ENCODE results near the gene ZNF765. TPM values are rescaled to one million over a fixed set of nuclear protein-coding genes. Genes with fewer than 3 reads are reported as not detected.
"Not testable (repeated sequence)": the region's sequence is repeated elsewhere in the genome, so short reads cannot be mapped to it uniquely, and the experiment has no call there.

The ZNF765 gene
- total and polyA plus RNA-seq, 9 of the 15 experiments (the other 6 are each of a cell fraction or from before 2014, with no cell fraction given), result 5.4 to 17.5 (median 9.6) TPM

DNA sequence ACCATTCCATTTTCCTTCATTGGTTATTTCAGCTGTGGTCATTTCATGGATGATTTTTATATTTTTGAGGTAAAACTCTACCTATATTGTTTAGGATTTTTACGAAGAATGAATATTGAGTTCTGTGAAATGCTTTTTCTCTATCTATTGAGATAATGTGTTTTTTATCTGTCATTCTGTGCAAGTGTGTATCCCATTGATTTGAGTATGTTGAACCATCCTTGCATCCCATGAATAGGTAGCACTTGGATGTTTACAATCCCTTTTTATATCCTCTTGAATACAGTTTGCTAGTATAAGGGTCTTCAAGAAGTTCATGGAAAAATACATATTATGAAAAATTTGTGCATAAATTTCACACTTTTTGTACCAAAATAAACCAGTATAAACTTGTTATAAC, 39.2 kb upstream of the ZNF765 start:
- TF ChIP-seq ZSCAN29 (IDR thresholded peaks at IDR 0.05) (no peak), ZNF324 (CRISPR knock-in tag; IDR thresholded peaks at IDR 0.05) (peak; percentile 94)
- Histone ChIP-seq H3K27me3 (ENCODE audit: control insufficient read depth in 2 of 2, insufficient read depth in 2 of 2, low read length in 2 of 2) (no peaks in the 10 kb centered on the region), H3K36me3 (ENCODE audit: control insufficient read depth, insufficient read depth, low read length) (peaks cover 16% of the 10 kb centered on the region), H4K20me1 (replicated peaks; ENCODE audit: control insufficient read depth, insufficient read depth, low read length) (no peaks in the 10 kb centered on the region), H3K4me1 (replicated peaks in 1 of 2; ENCODE audit: control insufficient read depth in 2 of 2, insufficient read depth in 2 of 2, low read length in 2 of 2) (no peaks in the 10 kb centered on the region), H3K9ac (ENCODE audit: insufficient read depth in 1 of 2, low read depth in 2 of 2, low read length in 2 of 2) (no peak overlapping the region), H3K27ac (ENCODE audit: extremely low read depth, low read depth, low read length) (no peak overlapping the region), H3K4me2 (ENCODE audit: insufficient read depth, low read length) (no peak overlapping the region), H3K9me1 (ENCODE audit: control insufficient read depth, insufficient read depth, low read length) (no peaks in the 10 kb centered on the region), H3K79me2 (ENCODE audit: control insufficient read depth, insufficient read depth, low read length) (no peaks in the 10 kb centered on the region), H3K9me3 (replicated peaks; ENCODE audit: control insufficient read depth, insufficient read depth, low read depth, low read length) (peaks cover 41% of the 10 kb centered on the region), H2AFZ (ENCODE audit: low read depth, low read length) (no peak overlapping the region), H3K4me3 (no peak overlapping the region)
- intact Hi-C loops (cut with micrococcal nuclease), result no loop called here
- FAIRE-seq (no peak), DNase-seq (ENCODE audit: extremely low read depth in 1 of 4, low spot score in 3 of 4) (no peak), ATAC-seq (no peak)
- no TSS peak for BruUV-seq (replicated peaks)
- POLR2A ChIA-PET, result no interaction called here
- CTCF ChIA-PET (ENCODE audit: low intra/inter-chr PET ratio), result no interaction called here
- in situ Hi-C loops (cut with MboI), result no loop called here
- WGBS (ENCODE audit: insufficient coverage, low coverage, missing lambda C conversion rate), result 64% methylated on average over 1 of the region's 1 CpG

DNA sequence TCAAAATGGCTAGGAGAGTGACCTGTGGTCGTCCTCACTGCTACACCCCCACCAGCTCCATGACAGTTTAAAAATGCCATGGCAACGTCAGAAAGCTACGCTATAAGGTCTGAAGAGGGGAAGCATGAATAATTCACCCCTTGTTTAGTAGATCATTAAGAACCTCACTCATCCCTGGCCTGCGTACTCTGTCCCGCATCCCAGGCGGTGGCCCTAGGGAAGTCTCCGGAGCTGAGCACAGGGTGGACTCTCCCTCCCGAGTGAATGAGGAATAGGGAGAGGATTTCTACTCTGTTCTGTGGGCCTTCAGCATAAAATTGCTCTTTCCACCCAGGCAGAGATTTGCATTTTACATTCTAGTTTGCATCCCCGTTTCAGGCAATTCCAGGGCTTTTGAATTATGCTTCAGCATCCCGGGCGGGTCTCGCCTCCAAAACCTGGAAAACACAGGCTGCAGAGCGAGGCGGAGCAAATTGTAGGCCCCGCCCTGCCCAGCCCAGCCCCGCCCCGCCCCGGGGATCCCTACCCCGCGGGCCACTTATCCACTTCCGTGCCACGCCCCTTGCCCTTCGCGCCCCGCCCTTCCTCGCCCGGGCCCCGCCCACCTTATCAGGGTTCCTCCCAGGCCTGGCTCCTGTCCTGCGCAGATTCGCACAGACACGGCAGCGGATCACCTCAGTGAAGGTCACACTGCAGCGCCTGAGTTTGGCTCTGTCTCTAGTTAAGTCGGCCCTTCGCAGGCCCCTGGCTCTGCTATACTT, 36.9 kb upstream of the ZNF765 start:
- no peaks in the 10 kb centered on the region for H3K27me3 ChIP-seq (ENCODE audit: control insufficient read depth in 2 of 2, insufficient read depth in 2 of 2, low read length in 2 of 2)
- H3K4me3 ChIP-seq, result no peak overlapping the region
- intact Hi-C loops (cut with micrococcal nuclease), result no loop called here
- no peaks in the 10 kb centered on the region for H3K4me1 ChIP-seq (replicated peaks in 1 of 2; ENCODE audit: control insufficient read depth in 2 of 2, insufficient read depth in 2 of 2, low read length in 2 of 2)
- H2AFZ ChIP-seq (ENCODE audit: low read depth, low read length), result no peak overlapping the region
- H3K9ac ChIP-seq (ENCODE audit: insufficient read depth in 1 of 2, low read depth in 2 of 2, low read length in 2 of 2), result no peak overlapping the region
- DNase-seq (ENCODE audit: extremely low read depth in 1 of 4, low spot score in 3 of 4) (peak; percentile 20 to 62 (median 60)), ATAC-seq (peak; percentile 70), FAIRE-seq (no peak)
- H3K27ac ChIP-seq (ENCODE audit: extremely low read depth, low read depth, low read length), result no peak overlapping the region
- H3K4me2 ChIP-seq (ENCODE audit: insufficient read depth, low read length), result no peak overlapping the region
- H3K79me2 ChIP-seq (ENCODE audit: control insufficient read depth, insufficient read depth, low read length), result no peaks in the 10 kb centered on the region
- H3K36me3 ChIP-seq (ENCODE audit: control insufficient read depth, insufficient read depth, low read length), result no peaks in the 10 kb centered on the region
- CTCF ChIA-PET (ENCODE audit: low intra/inter-chr PET ratio), result interaction anchor here (0.6 kb wide), 1 partner anchor 442 kb away, joined by 3 read pairs; no protein-coding TSS in a partner anchor
- no peaks in the 10 kb centered on the region for H4K20me1 ChIP-seq (replicated peaks; ENCODE audit: control insufficient read depth, insufficient read depth, low read length)
- peaks cover 20% of the 10 kb centered on the region for H3K9me3 ChIP-seq (replicated peaks; ENCODE audit: control insufficient read depth, insufficient read depth, low read depth, low read length)
- TF ChIP-seq SLC30A9 (CRISPR knock-in tag; IDR thresholded peaks at IDR 0.05), result no peak
- peak; percentile 35; the same call in 1 of the 2 replicates for TF ChIP-seq ZBTB33 (CRISPR knock-in tag; IDR thresholded peaks at IDR 0.05)
- WGBS (ENCODE audit: insufficient coverage, low coverage, missing lambda C conversion rate), result 63% methylated on average over 20 of the region's 35 CpGs
- in situ Hi-C loops (cut with MboI), result no loop called here
- POLR2A ChIA-PET, result interaction anchor here (0.8 kb wide), 1 partner anchor 813 kb away, joined by 3 read pairs; no protein-coding TSS in a partner anchor
- H3K9me1 ChIP-seq (ENCODE audit: control insufficient read depth, insufficient read depth, low read length), result no peaks in the 10 kb centered on the region
- BruUV-seq (replicated peaks), result no TSS peak

DNA sequence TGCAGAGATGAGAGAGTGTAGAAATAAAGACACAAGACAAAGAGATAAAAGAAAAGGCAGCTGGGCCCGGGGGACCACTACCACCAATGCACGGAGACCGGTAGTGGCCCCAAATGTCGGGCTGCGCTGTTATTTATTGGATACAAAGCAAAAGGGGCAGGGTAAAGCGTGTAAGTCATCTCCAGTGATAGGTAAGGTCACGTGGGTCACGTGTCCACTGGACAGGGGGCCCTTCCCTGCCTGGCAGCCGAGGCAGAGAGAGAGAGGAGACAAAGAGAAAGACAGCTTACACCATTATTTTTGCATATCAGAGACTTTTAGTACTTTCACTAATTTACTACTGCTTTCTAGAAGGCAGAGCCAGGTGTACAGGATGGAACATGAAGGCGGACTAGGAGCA, 34.9 kb upstream of the ZNF765 start:
- H3K9ac ChIP-seq (ENCODE audit: insufficient read depth in 1 of 2, low read depth in 2 of 2, low read length in 2 of 2); ATAC-seq; H3K27ac ChIP-seq (ENCODE audit: extremely low read depth, low read depth, low read length); BruUV-seq (replicated peaks); intact Hi-C loops (cut with micrococcal nuclease); H3K4me2 ChIP-seq (ENCODE audit: insufficient read depth, low read length); H3K27me3 ChIP-seq (ENCODE audit: control insufficient read depth in 2 of 2, insufficient read depth in 2 of 2, low read length in 2 of 2); FAIRE-seq; DNase-seq (ENCODE audit: extremely low read depth in 1 of 4, low spot score in 3 of 4); H3K9me1 ChIP-seq (ENCODE audit: control insufficient read depth, insufficient read depth, low read length); H3K36me3 ChIP-seq (ENCODE audit: control insufficient read depth, insufficient read depth, low read length); H3K4me1 ChIP-seq (replicated peaks in 1 of 2; ENCODE audit: control insufficient read depth in 2 of 2, insufficient read depth in 2 of 2, low read length in 2 of 2); H3K4me3 ChIP-seq; H2AFZ ChIP-seq (ENCODE audit: low read depth, low read length); H3K9me3 ChIP-seq (replicated peaks; ENCODE audit: control insufficient read depth, insufficient read depth, low read depth, low read length); CTCF ChIA-PET (ENCODE audit: low intra/inter-chr PET ratio); H3K79me2 ChIP-seq (ENCODE audit: control insufficient read depth, insufficient read depth, low read length); POLR2A ChIA-PET; H4K20me1 ChIP-seq (replicated peaks; ENCODE audit: control insufficient read depth, insufficient read depth, low read length); in situ Hi-C loops (cut with MboI): not testable (repeated sequence)
- WGBS (ENCODE audit: insufficient coverage, low coverage, missing lambda C conversion rate), result 34% methylated on average over 7 of the region's 10 CpGs
